Activated CD8-positive, alpha-beta T cell treated with anti-CD3 and anti-CD28 coated beads for 36 hours (primary cell): ENCODE data around the gene LRRC40. TPM values are rescaled to one million over a fixed set of nuclear protein-coding genes. Genes with fewer than 3 reads are reported as not detected.

Experiments used
- ATAC-seq: fragments of 200-7000 bp; cut with Tn5 transposase; one replicate; pipeline ENCODE4 v1.10.0; 2021; ENCODE audit warnings: mild to moderate bottlenecking, moderate library complexity
- CTCF ChIA-PET: fragments of 350-600 bp; sonication (Branson Sonifier 250); formaldehyde crosslinking; loops from one replicate; lab custom pipeline; 2021; ENCODE audit warnings: antibody characterized with exemption; lab: Charles Lee
- POLR2A ChIA-PET: fragments of 350-600 bp; sonication (Branson Sonifier 250); formaldehyde crosslinking; loops from one replicate; lab custom pipeline; 2021; ENCODE audit warnings: antibody characterized with exemption; lab: Charles Lee
- DNase-seq: peaks from one replicate; pipeline ENCODE4 v3.0.0-alpha.2; 2020
- H3K27ac Mint-ChIP-seq: one replicate; pipeline ENCODE4 v1.8.0; 2021; ENCODE audit warnings: mild to moderate bottlenecking, mixed read lengths
- H3K27me3 Mint-ChIP-seq: one replicate; pipeline ENCODE4 v1.8.0; 2021; ENCODE audit warnings: mixed read lengths
- H3K36me3 Mint-ChIP-seq: one replicate; pipeline ENCODE4 v1.8.0; 2021; ENCODE audit warnings: low read depth, mixed read lengths
- H3K4me1 Mint-ChIP-seq: one replicate; pipeline ENCODE4 v1.8.0; 2021; ENCODE audit warnings: low read depth, mixed read lengths
- H3K4me3 Mint-ChIP-seq: one replicate; pipeline ENCODE4 v1.8.0; 2021; ENCODE audit warnings: mild to moderate bottlenecking, moderate library complexity, mixed read lengths
- H3K9me3 Mint-ChIP-seq: one replicate; pipeline ENCODE4 v1.8.0; 2021; ENCODE audit warnings: mixed read lengths
- CTCF ChIP-seq: fragments of 200-600 bp; IDR thresholded peaks from one replicate; pipeline ENCODE4 v1.8.0; 2022; ENCODE audit warnings: antibody characterized with exemption, mild to moderate bottlenecking
- intact Hi-C: fragments of 100-400 bp; cut with micrococcal nuclease; formaldehyde crosslinking; loops from one replicate; pipeline ENCODE4 v1.10.0; 2022
- total RNA-seq, 2 experiments: library from RNA; stranded (reverse); gene quantifications; one replicate each; pipeline ENCODE4 v1.2.3, GENCODE V29; 2021

The LRRC40 gene
- total RNA-seq, 2 experiments from 2014 or later, result 20.9 to 21.0 TPM

DNA sequence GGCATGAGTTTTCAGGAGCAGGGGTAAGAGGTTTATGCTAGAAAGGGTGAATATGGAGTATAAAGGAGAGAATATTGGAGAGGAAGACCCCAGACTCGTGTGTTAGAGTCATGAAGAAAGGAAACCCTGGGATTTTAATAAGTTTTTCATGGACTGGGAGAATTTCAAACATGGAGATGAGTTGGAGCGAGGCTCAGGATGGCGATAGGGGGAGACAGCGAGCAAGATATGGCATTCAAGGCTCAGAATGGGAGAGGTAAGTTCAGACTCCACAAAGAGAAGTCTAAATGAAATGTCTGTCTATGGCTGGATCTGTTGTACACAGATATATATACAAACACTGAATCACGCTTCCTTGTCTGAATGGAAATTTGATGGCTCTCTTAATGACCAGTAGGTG lies 92.5 kb downstream of the LRRC40 start:
- H3K4me1 Mint-ChIP-seq, result no peaks in the 10 kb centered on the region
- CTCF ChIA-PET, result no interaction called here
- H3K9me3 Mint-ChIP-seq, result no peaks in the 10 kb centered on the region
- H3K27me3 Mint-ChIP-seq, result peaks cover 4% of the 10 kb centered on the region
- ATAC-seq (no peak), DNase-seq (no peak)
- POLR2A ChIA-PET, result no interaction called here
- H3K27ac Mint-ChIP-seq, result no peak overlapping the region
- no peaks in the 10 kb centered on the region for H3K36me3 Mint-ChIP-seq
- no peak overlapping the region for H3K4me3 Mint-ChIP-seq
- intact Hi-C loops, result no loop called here
- no peak for TF ChIP-seq CTCF

- H3K4me3 Mint-ChIP-seq, result no peak overlapping the region
- CTCF ChIA-PET, result interaction anchor here (0.6 to 1.2 kb wide), 2 partner anchors 10 to 24 kb away, joined by 3 read pairs; no protein-coding TSS in a partner anchor
- DNase-seq, result no peak
- no peaks in the 10 kb centered on the region for H3K9me3 Mint-ChIP-seq
- H3K27ac Mint-ChIP-seq, result no peak overlapping the region
- no peaks in the 10 kb centered on the region for H3K36me3 Mint-ChIP-seq
- H3K4me1 Mint-ChIP-seq, result no peaks in the 10 kb centered on the region
- POLR2A ChIA-PET, result no interaction called here
- peaks cover 4% of the 10 kb centered on the region for H3K27me3 Mint-ChIP-seq
- no peak for TF ChIP-seq CTCF
- intact Hi-C loops, result no loop called here
- ATAC-seq, result no peak
Measured at GRCh38 chr1:70109241-70109640, 96.1 kb downstream of the LRRC40 start.

GRCh38 chr1:70103770-70104169 lies 101.6 kb downstream of the LRRC40 start:
- Mint-ChIP-seq H3K4me1 (no peaks in the 10 kb centered on the region), H3K27me3 (no peaks in the 10 kb centered on the region), H3K9me3 (no peaks in the 10 kb centered on the region), H3K4me3 (no peak overlapping the region), H3K27ac (no peak overlapping the region), H3K36me3 (no peaks in the 10 kb centered on the region)
- ChIA-PET CTCF (no interaction called here), POLR2A (no interaction called here)
- no peak for TF ChIP-seq CTCF
- ATAC-seq (no peak), DNase-seq (no peak)
- intact Hi-C loops, result no loop called here

- no peak for DNase-seq
- no peak for ATAC-seq
- POLR2A ChIA-PET, result no interaction called here
- TF ChIP-seq CTCF, result no peak
- Mint-ChIP-seq H3K27me3 (no peaks in the 10 kb centered on the region), H3K36me3 (no peaks in the 10 kb centered on the region), H3K4me3 (no peak overlapping the region), H3K27ac (no peak overlapping the region), H3K9me3 (no peaks in the 10 kb centered on the region), H3K4me1 (no peaks in the 10 kb centered on the region)
- intact Hi-C loops, result no loop called here
- CTCF ChIA-PET, result no interaction called here
Measured at GRCh38 chr1:70101774-70102173, 103.6 kb downstream of the LRRC40 start.

GRCh38 chr1:70101231-70101630 lies 104.1 kb downstream of the LRRC40 start:
- Mint-ChIP-seq H3K4me1 (no peaks in the 10 kb centered on the region), H3K9me3 (no peaks in the 10 kb centered on the region), H3K27ac (no peak overlapping the region), H3K27me3 (no peaks in the 10 kb centered on the region), H3K4me3 (no peak overlapping the region), H3K36me3 (no peaks in the 10 kb centered on the region)
- intact Hi-C loops, result no loop called here
- no peak for ATAC-seq
- no peak for DNase-seq
- POLR2A ChIA-PET, result no interaction called here
- TF ChIP-seq CTCF, result no peak
- CTCF ChIA-PET, result no interaction called here

Other genes with a start within 250 kb of the LRRC40 start
- 100 to 1,000 TPM; 194 to 203 TPM for gene SRSF11, start 15.8 kb upstream of the LRRC40 start, total RNA-seq
- 10 to 100 TPM; 15.1 to 16.9 TPM for gene ANKRD13C, start 149.1 kb upstream of the LRRC40 start, total RNA-seq
- 10 to 100 TPM; 34.5 to 35.0 TPM for gene CTH, start 205.7 kb upstream of the LRRC40 start, total RNA-seq